HepG2 (cell line): Measurements from ENCODE around the gene IGIP. TPM values are rescaled to one million over a fixed set of nuclear protein-coding genes. Genes with fewer than 3 reads are reported as not detected.
A peak's percentile ranks its signal among the peaks of the same experiment; 100 is the strongest.

ENCODE experiments used
- BCLAF1 ChIP-seq: fragments of 450-650 bp; IDR thresholded peaks from 2 replicates; pipeline ENCODE4 v1.6.1; 2017; ENCODE audit warnings: mild to moderate bottlenecking
- E2F5 ChIP-seq: sonication (generic); formaldehyde crosslinking; conservative IDR thresholded peaks from 2 replicates; pipeline ENCODE4 v1.4.0; 2020; ENCODE audit warnings: missing genetic modification reagents
- KLF12 ChIP-seq: sonication (generic); formaldehyde crosslinking; IDR thresholded peaks from 2 replicates; pipeline ENCODE4 v1.4.0; 2020; ENCODE audit warnings: missing genetic modification reagents, borderline replicate concordance
- NFKBIZ ChIP-seq: IDR thresholded peaks from 2 replicates; pipeline ENCODE4 v1.6.1; 2018; ENCODE audit warnings: missing genetic modification reagents, missing compliant biosample characterization
- NPAS2 ChIP-seq: sonication (generic); formaldehyde crosslinking; IDR thresholded peaks from 2 replicates; pipeline ENCODE4 v1.8.0; 2022; ENCODE audit warnings: mild to moderate bottlenecking, missing genetic modification reagents, borderline replicate concordance
- PPARG ChIP-seq: conservative IDR thresholded peaks from 2 replicates; pipeline ENCODE4 v1.6.1; 2016; ENCODE audit warnings: missing biosample characterization, missing genetic modification reagents
- THAP8 ChIP-seq: sonication (generic); formaldehyde crosslinking; IDR thresholded peaks from 2 replicates; pipeline ENCODE4 v1.5.1; 2020; ENCODE audit warnings: missing genetic modification reagents, mild to moderate bottlenecking, borderline replicate concordance
- ZNF296 ChIP-seq: sonication (generic); formaldehyde crosslinking; conservative IDR thresholded peaks from 2 replicates; pipeline ENCODE4 v1.5.0; 2020; ENCODE audit warnings: mild to moderate bottlenecking, missing genetic modification reagents
- ZNF318 ChIP-seq: sonication (generic); formaldehyde crosslinking; IDR thresholded peaks from 2 replicates; pipeline ENCODE4 v1.4.0; 2020; ENCODE audit warnings: mild to moderate bottlenecking, missing genetic modification reagents
- ZNF430 ChIP-seq: sonication (generic); formaldehyde crosslinking; IDR thresholded peaks from 2 replicates; pipeline ENCODE4 v1.9.0; 2021; ENCODE audit warnings: mild to moderate bottlenecking, missing genetic modification reagents
- ZNF589 ChIP-seq: sonication (generic); formaldehyde crosslinking; conservative IDR thresholded peaks from 2 replicates; pipeline ENCODE4 v1.8.0; 2022; ENCODE audit warnings: mild to moderate bottlenecking, moderate library complexity, missing genetic modification reagents
- ZNF614 ChIP-seq: IDR thresholded peaks from 2 replicates; pipeline ENCODE4 v1.6.1; 2018; ENCODE audit warnings: missing biosample characterization, missing genetic modification reagents, inconsistent platforms, borderline replicate concordance
- ZNF850 ChIP-seq: sonication (generic); formaldehyde crosslinking; conservative IDR thresholded peaks from 2 replicates; pipeline ENCODE4 v1.9.0; 2021; ENCODE audit warnings: mild to moderate bottlenecking, missing genetic modification reagents
- polyA plus RNA-seq, 8 experiments: library from polyadenylated mRNA; depleted of rRNA in 3 of 8; stranded (reverse) in 7 of 8; unstranded in 1 of 8; fragments of >200 nt; fragmentation: Illumina TruSeq in 4 of 8; extraction: Trizol in 4 of 8; gene quantifications; 2 replicates each; pipeline versions ENCODE4 v1.2.1 to v1.2.3, GENCODE V29; 2011 to 2016; ENCODE audit warnings: low read depth in 4 of 8, missing spikeins in 1 of 8, mixed read lengths in 1 of 8; ENCODE audit not compliant: insufficient read depth in 1 of 8
- total RNA-seq, 5 experiments: library from RNA; depleted of rRNA; stranded (reverse); fragments of >200 nt; fragmentation: Illumina TruSeq; extraction: Trizol; gene quantifications; 2 replicates each; pipeline ENCODE4 v1.2.3, GENCODE V29; 2016; ENCODE audit warnings: low read depth in 1 of 5

The IGIP gene
- total and polyA plus RNA-seq, 2 of the 13 experiments (the other 11 are each of a cell fraction or from before 2014, with no cell fraction given), result 1.7 to 2.1 TPM

- TF ChIP-seq BCLAF1 (no peak), ZNF614 (CRISPR knock-in tag) (0 out of 2 replicates have a peak, but pooled peaks have one; percentile 24), ZNF318 (CRISPR knock-in tag) (no peak), ZNF589 (CRISPR knock-in tag) (no peak), NFKBIZ (no peak), ZNF850 (CRISPR knock-in tag) (no peak), PPARG (no peak), E2F5 (CRISPR knock-in tag) (no peak), KLF12 (CRISPR knock-in tag) (no peak), ZNF430 (CRISPR knock-in tag) (no peak), NPAS2 (CRISPR knock-in tag) (no peak), ZNF296 (CRISPR knock-in tag) (no peak), THAP8 (CRISPR knock-in tag) (no peak)
Observed at GRCh38 chr5:140157032-140157781, 31.5 kb downstream of the IGIP start (continued).
